Activated T-cell treated with anti-CD3 and anti-CD28 coated beads, Interleukin-2, amount 50 U/mL, for 1 hour (primary cell): ENCODE data around the gene UBE2N.
"Not testable (repeated sequence)": the region's sequence is repeated elsewhere in the genome, so short reads cannot be mapped to it uniquely, and the experiment has no call there.

Experiments
- DNase-seq: peaks from one replicate; pipeline ENCODE4 v3.0.0-alpha.2; 2020

The UBE2N gene

GRCh38 chr12:93409343-93410187 is 32.2 kb downstream of the UBE2N start:
- DNase-seq = not testable (repeated sequence)

- no peak for DNase-seq
These were observed 32.9 kb downstream of the UBE2N start for GRCh38 chr12:93408813-93409212.

GRCh38 chr12:93407963-93408283 is 33.8 kb downstream of the UBE2N start:
- DNase-seq = no peak

GRCh38 chr12:93407054-93407962 is 34.4 kb downstream of the UBE2N start:
- no peak for DNase-seq

- DNase-seq = no peak
These were observed 36.5 kb downstream of the UBE2N start for GRCh38 chr12:93404961-93405849.

GRCh38 chr12:93403988-93404803 is 37.6 kb downstream of the UBE2N start:
- DNase-seq = no peak

- DNase-seq = no peak
These were observed 39.1 kb downstream of the UBE2N start for GRCh38 chr12:93402333-93403311.

GRCh38 chr12:93399183-93399863 is 42.4 kb downstream of the UBE2N start:
- not testable (repeated sequence) for DNase-seq

GRCh38 chr12:93397412-93397811 is 44.3 kb downstream of the UBE2N start:
- no peak for DNase-seq

- no peak for DNase-seq
These were observed 48.3 kb downstream of the UBE2N start for GRCh38 chr12:93393425-93393824.

- DNase-seq = no peak
These were observed 51.0 kb downstream of the UBE2N start for GRCh38 chr12:93390549-93391297.

- no peak for DNase-seq
These were observed 51.7 kb downstream of the UBE2N start for GRCh38 chr12:93390031-93390430.

- DNase-seq = no peak
These were observed 54.0 kb downstream of the UBE2N start for GRCh38 chr12:93387780-93388179.

- DNase-seq = not testable (repeated sequence)
These were observed 59.7 kb downstream of the UBE2N start for GRCh38 chr12:93381976-93382437.

GRCh38 chr12:93381161-93381975 is 60.4 kb downstream of the UBE2N start:
- DNase-seq = no peak

GRCh38 chr12:93380480-93381121 is 61.1 kb downstream of the UBE2N start:
- no peak for DNase-seq

- no peak for DNase-seq
These were observed 61.8 kb downstream of the UBE2N start for GRCh38 chr12:93379981-93380361.
